ENCODE measurements around the gene CPED1.
"Not testable (repeated sequence)": the region's sequence is repeated elsewhere in the genome, so short reads cannot be mapped to it uniquely, and the experiment has no call there.

CPED1 gene

GRCh38 chr7:120997882-120998474 lies 9.5 kb downstream of the CPED1 start:
- DNase-seq, result no peak

- DNase-seq, result no peak
Observed at GRCh38 chr7:120998520-120998919, 10.0 kb downstream of the CPED1 start.

GRCh38 chr7:120998996-120999565 lies 10.6 kb downstream of the CPED1 start:
- no peak for DNase-seq

GRCh38 chr7:121000081-121000983 lies 11.8 kb downstream of the CPED1 start:
- no peak for DNase-seq

- no peak for DNase-seq
Observed at GRCh38 chr7:121001234-121001906, 12.9 kb downstream of the CPED1 start.

GRCh38 chr7:121002048-121002756 lies 13.7 kb downstream of the CPED1 start:
- no peak for DNase-seq

GRCh38 chr7:121002757-121003200 lies 14.3 kb downstream of the CPED1 start:
- DNase-seq, result no peak

- DNase-seq, result no peak
Observed at GRCh38 chr7:121003986-121004685, 15.6 kb downstream of the CPED1 start.

- not testable (repeated sequence) for DNase-seq
Observed at GRCh38 chr7:121005058-121005457, 16.5 kb downstream of the CPED1 start.

GRCh38 chr7:121005996-121006584 lies 17.6 kb downstream of the CPED1 start:
- DNase-seq, result no peak

GRCh38 chr7:121006711-121007315 lies 18.3 kb downstream of the CPED1 start:
- DNase-seq, result no peak

- no peak for DNase-seq
Observed at GRCh38 chr7:121008816-121009215, 20.3 kb downstream of the CPED1 start.

GRCh38 chr7:121011401-121011800 lies 22.9 kb downstream of the CPED1 start:
- DNase-seq, result no peak

- no peak for DNase-seq
Observed at GRCh38 chr7:121012170-121012874, 23.8 kb downstream of the CPED1 start.

GRCh38 chr7:121012919-121013318 lies 24.4 kb downstream of the CPED1 start:
- DNase-seq, result no peak

GRCh38 chr7:121015560-121015959 lies 27.0 kb downstream of the CPED1 start:
- no peak for DNase-seq

GRCh38 chr7:121016966-121017365 lies 28.5 kb downstream of the CPED1 start:
- DNase-seq, result no peak

- no peak for DNase-seq
Observed at GRCh38 chr7:121017586-121017985, 29.1 kb downstream of the CPED1 start.

- DNase-seq, result no peak
Observed at GRCh38 chr7:121019018-121019417, 30.5 kb downstream of the CPED1 start.

GRCh38 chr7:121020249-121020988 lies 31.9 kb downstream of the CPED1 start:
- DNase-seq, result no peak
